Measurements from ENCODE around the gene VDAC1. TPM values are rescaled to one million over a fixed set of nuclear protein-coding genes. Genes with fewer than 3 reads are reported as not detected.

VDAC1 gene
- total and polyA plus RNA-seq, 10 of the 15 experiments (the other 5 are each of a cell fraction or from before 2014, with no cell fraction given): 245 to 488 (median 349) TPM

- Histone ChIP-seq H3K4me3 (no peak overlapping the region), H3K79me2 (ENCODE audit: control insufficient read depth, insufficient read depth, low read length) (peaks cover 87% of the 10 kb centered on the region), H3K4me1 (ENCODE audit: control insufficient read depth, insufficient read depth, low read length) (peaks cover 19% of the 10 kb centered on the region), H4K20me1 (ENCODE audit: control insufficient read depth, insufficient read depth) (peaks cover 37% of the 10 kb centered on the region), H2AFZ (ENCODE audit: control insufficient read depth, low read depth, low read length) (no peak overlapping the region), H3K36me3 (ENCODE audit: control insufficient read depth in 2 of 2, insufficient read depth in 2 of 2, low read length in 1 of 2) (peaks cover 13 to 18% of the 10 kb centered on the region in 2 experiments), H3K9me3 (replicated peaks; ENCODE audit: control insufficient read depth, insufficient read depth, low read length) (no peaks in the 10 kb centered on the region), H3K27me3 (replicated peaks in 1 of 2; ENCODE audit: control insufficient read depth in 2 of 2, insufficient read depth in 2 of 2, low read length in 1 of 2) (no peaks in the 10 kb centered on the region), H3K9ac (ENCODE audit: control insufficient read depth, insufficient read depth, low read length) (no peak overlapping the region), H3K27ac (ENCODE audit: control insufficient read depth, insufficient read depth) (no peak overlapping the region), H3K4me2 (ENCODE audit: control insufficient read depth, insufficient read depth) (peak overlapping the region; percentile 30; the same call in 1 of the 2 replicates)
- SMC1A ChIA-PET (ENCODE audit: uncharacterized antibody, unreplicated experiment): interaction anchor here (1.3 to 2.9 kb wide), 4 partner anchors 9 to 25 kb away, joined by 4 to 16 read pairs (median 6); no protein-coding TSS in a partner anchor
- FAIRE-seq (no peak), DNase-seq (ENCODE audit: low read depth, low spot score) (no peak), ATAC-seq (no peak; the same call in 2 of the 3 replicates)
- CTCF ChIA-PET: interaction anchor here (0.6 to 9.8 kb wide), 6 partner anchors 9 to 733 kb away, joined by 3 to 179 read pairs (median 16); partner anchors contain the start of gene VDAC1
- POLR2A ChIA-PET: interaction anchor here (1.0 kb wide), 1 partner anchor 25 kb away, joined by 3 read pairs; no protein-coding TSS in a partner anchor
- intact Hi-C loops (cut with micrococcal nuclease; ENCODE audit: unreplicated experiment): no loop called here
- WGBS (ENCODE audit: insufficient coverage, insufficient replicate concordance, low lambda C conversion rate, missing lambda C conversion rate): 80% methylated on average over 6 of the region's 6 CpGs
- RAD21 ChIA-PET (ENCODE audit: unreplicated experiment): interaction anchor here (1.0 to 1.7 kb wide), 2 partner anchors 9 to 25 kb away, joined by 4 to 6 read pairs; no protein-coding TSS in a partner anchor
- in situ Hi-C loops (cut with MboI): no loop called here
- no TSS peak for BruUV-seq (replicated peaks)
- TF ChIP-seq BMI1 (IDR thresholded peaks at IDR 0.05; ENCODE audit: borderline replicate concordance) (no peak), SRF (IDR thresholded peaks at IDR 0.05; ENCODE audit: low read depth in 2 of 2, low read length in 2 of 2) (no peak), RUNX3 (IDR thresholded peaks at IDR 0.05; ENCODE audit: low read length) (no peak), NFYA (IDR thresholded peaks at IDR 0.05; ENCODE audit: borderline replicate concordance, low read depth, low read length) (no peak), ZBTB40 (IDR thresholded peaks at IDR 0.05; ENCODE audit: borderline replicate concordance) (no peak), SMARCA5 (IDR thresholded peaks at IDR 0.05) (no peak), IKZF1 (conservative IDR thresholded peaks at IDR 0.05) (no peak), REST (IDR thresholded peaks at IDR 0.05; ENCODE audit: low read depth, low read length) (no peak), EGR1 (IDR thresholded peaks at IDR 0.05; ENCODE audit: borderline replicate concordance in 1 of 2, low read depth in 2 of 2, low read length in 2 of 2) (no peak), BHLHE40 (IDR thresholded peaks at IDR 0.05; ENCODE audit: borderline replicate concordance in 1 of 2, low read depth in 2 of 2, low read length in 1 of 2) (no peak), CTCF (IDR thresholded peaks at IDR 0.05 in 2 of 3, conservative IDR thresholded peaks at IDR 0.05 in 1 of 3; ENCODE audit: control insufficient read depth in 2 of 3, extremely low read depth in 1 of 3, insufficient read depth in 1 of 3, low read depth in 3 of 3, low read length in 3 of 3) (no peak)
Observed at GRCh38 chr5:133994990-133995333, 9.8 kb downstream of the VDAC1 start.
